Tibial artery (tissue), 4 donors: ENCODE data around the gene HES5.

Experiments used
- DNase-seq, 2 donors: peaks; one replicate each; pipeline ENCODE4 v3.0.0-alpha.2; 2019
- H3K27ac ChIP-seq, 2 donors: fragments of 200-600 bp; sonication (generic) in 1 of 2; 1 replicate in 1 of 2; 2 replicates in 1 of 2; pipeline ENCODE4 v1.5.1; 2018 to 2019; ENCODE audit warnings: mild to moderate bottlenecking in 1 of 2
- H3K27me3 ChIP-seq, 2 donors: fragments of 200-600 bp; sonication (generic) in 1 of 2; one replicate each; pipeline versions ENCODE4 v1.5.1 to v1.6.0; 2016 to 2019
- H3K36me3 ChIP-seq, 3 donors: fragments of 200-600 bp; sonication (generic) in 2 of 3; one replicate each; pipeline ENCODE4 v1.5.1; 2016 to 2019; ENCODE audit warnings: mild to moderate bottlenecking in 2 of 3
- H3K4me1 ChIP-seq, 4 donors: fragments of 200-600 bp; sonication (generic) in 2 of 4; 1 replicate in 3 of 4; 2 replicates in 1 of 4; pipeline ENCODE4 v1.5.1; 2016 to 2019
- H3K4me3 ChIP-seq, 2 donors: fragments of 200-600 bp; sonication (generic) in 1 of 2; 1 replicate in 1 of 2; 2 replicates in 1 of 2; pipeline ENCODE4 v1.5.1; 2018 to 2019; ENCODE audit warnings: mild to moderate bottlenecking in 2 of 2
- H3K9me3 ChIP-seq, 3 donors: fragments of 200-600 bp; sonication (generic) in 1 of 3; one replicate each; pipeline ENCODE4 v1.5.1; 2016 to 2019
- CTCF ChIP-seq, 2 experiments: fragments of 200-600 bp in 1 of 2; fragments of 450-650 bp in 1 of 2; IDR thresholded peaks; one replicate each; pipeline ENCODE4 v1.5.1; 2017 to 2019; ENCODE audit warnings: antibody characterized with exemption in 2 of 2, mild to moderate bottlenecking in 1 of 2, moderate library complexity in 1 of 2
- intact Hi-C: fragments of 100-400 bp; cut with DNase I; formaldehyde crosslinking; loops from one replicate; pipeline ENCODE4 v1.15.0; 2023; ENCODE audit warnings: low total_unique reads

The HES5 gene

GRCh38 chr1:2540816-2541492, 10.9 kb upstream of the HES5 start:
- no peak overlapping the region for H3K27ac ChIP-seq
- H3K36me3 ChIP-seq, result no peaks in the 10 kb centered on the region
- intact Hi-C loops, result no loop called here
- peaks cover 0 to 69% of the 10 kb centered on the region in 2 donors for H3K27me3 ChIP-seq
- no peak for TF ChIP-seq CTCF (IDR thresholded peaks at IDR 0.05)
- no peak overlapping the region for H3K4me3 ChIP-seq
- peaks cover 0 to 36% (median 10%) of the 10 kb centered on the region in 4 donors for H3K4me1 ChIP-seq
- no peaks in the 10 kb centered on the region for H3K9me3 ChIP-seq
- DNase-seq, result no peak

- no peaks in the 10 kb centered on the region for H3K36me3 ChIP-seq
- no peaks in the 10 kb centered on the region for H3K9me3 ChIP-seq
- H3K4me3 ChIP-seq, result no peak overlapping the region
- DNase-seq, result no peak
- intact Hi-C loops, result no loop called here
- peaks cover 0 to 22% (median 5%) of the 10 kb centered on the region in 4 donors for H3K4me1 ChIP-seq
- TF ChIP-seq CTCF (IDR thresholded peaks at IDR 0.05), result no peak
- peaks cover 0 to 59% of the 10 kb centered on the region in 2 donors for H3K27me3 ChIP-seq
- H3K27ac ChIP-seq, result no peak overlapping the region
Observed at GRCh38 chr1:2539312-2539907, 9.3 kb upstream of the HES5 start.

GRCh38 chr1:2538872-2539271, 8.8 kb upstream of the HES5 start:
- TF ChIP-seq CTCF (IDR thresholded peaks at IDR 0.05), result no peak
- no peak overlapping the region for H3K27ac ChIP-seq
- H3K4me1 ChIP-seq, result peaks cover 0 to 16% (median 5%) of the 10 kb centered on the region in 4 donors
- no peaks in the 10 kb centered on the region for H3K36me3 ChIP-seq
- no peak for DNase-seq
- intact Hi-C loops, result no loop called here
- H3K27me3 ChIP-seq, result peaks cover 0 to 53% of the 10 kb centered on the region in 2 donors
- no peaks in the 10 kb centered on the region for H3K9me3 ChIP-seq
- H3K4me3 ChIP-seq, result no peak overlapping the region

- H3K27ac ChIP-seq, result no peak overlapping the region
- H3K9me3 ChIP-seq, result no peaks in the 10 kb centered on the region
- DNase-seq, result no peak
- H3K36me3 ChIP-seq, result no peaks in the 10 kb centered on the region
- H3K4me1 ChIP-seq, result peaks cover 0 to 11% (median 3%) of the 10 kb centered on the region in 4 donors
- H3K4me3 ChIP-seq, result no peak overlapping the region
- TF ChIP-seq CTCF (IDR thresholded peaks at IDR 0.05), result no peak
- peaks cover 0 to 48% of the 10 kb centered on the region in 2 donors for H3K27me3 ChIP-seq
- intact Hi-C loops, result no loop called here
Observed at GRCh38 chr1:2538376-2538775, 8.3 kb upstream of the HES5 start.

GRCh38 chr1:2537784-2538115, 7.7 kb upstream of the HES5 start:
- Histone ChIP-seq H3K27ac (no peak overlapping the region), H3K36me3 (no peaks in the 10 kb centered on the region), H3K4me3 (no peak overlapping the region), H3K9me3 (no peaks in the 10 kb centered on the region), H3K4me1 (peaks cover 0 to 8% (median 3%) of the 10 kb centered on the region in 4 donors), H3K27me3 (peaks cover 0 to 42% of the 10 kb centered on the region in 2 donors)
- DNase-seq, result no peak
- no peak for TF ChIP-seq CTCF (IDR thresholded peaks at IDR 0.05)
- intact Hi-C loops, result no loop called here
